GM03348 (cell line): ENCODE measurements around the gene GTF2E1.
"Not testable (repeated sequence)": the region's sequence is repeated elsewhere in the genome, so short reads cannot be mapped to it uniquely, and the experiment has no call there.

Experiments used
- DNase-seq: peaks from one replicate; pipeline ENCODE4 v3.0.0; 2012; ENCODE audit warnings: low spot score

GTF2E1 gene

GRCh38 chr3:120756061-120756460 lies 13.5 kb downstream of the GTF2E1 start:
- no peak for DNase-seq

- not testable (repeated sequence) for DNase-seq
Observed at GRCh38 chr3:120758551-120758950, 16.0 kb downstream of the GTF2E1 start.

DNA sequence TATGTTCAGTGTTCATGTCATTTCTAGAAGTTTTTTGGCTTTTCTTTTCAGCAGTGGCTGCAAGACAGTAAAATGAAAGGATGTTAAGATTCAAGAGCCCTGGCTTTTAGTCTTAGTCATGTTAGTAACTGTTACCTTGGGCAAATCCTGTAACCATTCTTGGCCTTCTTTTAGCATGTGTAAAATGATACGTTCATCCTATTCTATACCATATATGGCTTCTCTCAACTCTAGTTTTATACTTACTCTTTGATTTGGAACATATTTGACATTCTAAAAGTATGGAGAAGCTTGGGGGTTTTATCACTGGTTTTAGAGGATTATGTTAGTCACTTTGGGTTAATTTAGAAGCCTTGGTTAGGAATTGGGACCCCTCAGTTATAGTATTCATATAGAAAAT lies 20.1 kb downstream of the GTF2E1 start:
- no peak for DNase-seq

DNA sequence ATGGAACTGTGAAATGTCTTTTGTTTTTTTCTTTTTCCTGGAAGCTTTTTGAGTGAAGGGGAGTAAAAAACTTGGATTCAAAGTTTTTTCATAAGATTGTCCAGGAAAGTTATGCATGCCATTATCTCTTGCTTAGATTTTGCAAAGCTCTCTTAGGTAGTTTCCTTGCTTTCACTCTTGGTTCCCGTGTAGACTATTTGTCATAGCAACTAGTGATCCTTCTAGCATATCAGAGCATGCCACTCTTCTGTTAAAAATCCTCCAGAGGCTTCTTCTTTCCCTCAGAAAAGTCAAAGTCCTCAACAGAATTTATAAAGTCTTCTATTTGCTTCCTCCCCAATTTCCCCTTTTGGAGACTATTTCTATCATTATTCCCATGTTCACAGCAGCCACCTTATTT lies 21.1 kb downstream of the GTF2E1 start:
- DNase-seq: no peak

DNA sequence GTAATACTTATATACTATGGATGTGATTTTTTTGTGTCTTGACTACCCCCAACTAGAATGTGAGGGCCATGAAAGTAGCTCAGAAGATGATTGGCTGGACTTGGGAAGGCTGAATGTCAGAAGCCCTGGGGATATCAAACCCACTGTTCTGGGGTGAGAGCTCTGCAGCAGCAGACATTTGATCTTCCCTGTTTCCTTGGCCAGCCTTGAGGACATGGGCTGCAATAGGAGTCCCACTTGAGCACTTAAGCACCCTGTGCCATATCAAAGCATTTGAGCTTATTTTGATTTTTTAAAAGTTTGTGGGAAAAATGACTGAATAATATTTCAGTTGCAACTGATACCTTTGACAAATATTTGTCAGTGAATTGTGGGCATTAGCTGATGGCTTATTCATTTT lies 21.7 kb downstream of the GTF2E1 start:
- DNase-seq: no peak

- DNase-seq: no peak
Observed at GRCh38 chr3:120765830-120766493, 23.4 kb downstream of the GTF2E1 start.

GRCh38 chr3:120766576-120766975 lies 24.0 kb downstream of the GTF2E1 start:
- no peak for DNase-seq

GRCh38 chr3:120767106-120767505 lies 24.6 kb downstream of the GTF2E1 start:
- DNase-seq: no peak

GRCh38 chr3:120769436-120769835 lies 26.9 kb downstream of the GTF2E1 start:
- no peak for DNase-seq

DNA sequence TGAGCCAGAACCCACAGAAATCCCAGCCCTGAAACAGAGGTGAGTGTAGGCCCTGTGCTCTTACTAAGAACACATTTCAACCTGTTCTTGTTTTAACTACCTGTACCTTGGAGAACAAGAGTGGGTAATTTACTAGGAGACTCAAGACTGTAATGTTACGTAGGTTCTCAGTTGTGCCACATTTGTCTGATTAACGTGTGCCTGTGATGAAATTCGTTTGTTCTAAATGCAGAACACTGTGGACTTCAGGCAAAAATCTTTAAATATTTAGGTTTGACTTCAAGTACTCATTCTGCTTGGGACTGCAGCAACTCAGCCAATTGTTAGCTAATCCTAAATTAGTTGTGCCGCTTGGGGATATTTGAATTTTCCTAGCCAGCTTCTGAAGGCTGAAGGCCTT lies 28.3 kb downstream of the GTF2E1 start:
- no peak for DNase-seq

DNA sequence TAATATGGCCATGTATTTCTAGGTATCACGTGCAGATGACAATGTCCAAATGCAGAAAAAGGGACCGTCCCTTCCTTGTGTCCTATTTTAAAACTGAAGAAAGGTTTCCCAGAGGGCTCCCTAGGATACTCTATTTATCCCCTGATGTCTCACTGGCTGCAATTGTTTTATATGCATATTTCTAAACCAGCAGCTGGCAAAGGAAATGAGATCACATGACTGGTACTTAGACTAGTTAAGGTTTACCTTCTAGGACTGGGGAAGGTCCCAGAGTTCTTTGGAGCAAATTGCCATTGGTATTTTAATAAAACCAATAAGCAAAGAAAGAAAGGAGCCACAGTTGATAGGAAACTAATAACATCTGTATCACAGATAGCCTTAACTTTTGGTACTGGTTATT lies 29.5 kb downstream of the GTF2E1 start:
- DNase-seq: no peak

- DNase-seq: no peak
Observed at GRCh38 chr3:120773932-120774331, 31.4 kb downstream of the GTF2E1 start.

GRCh38 chr3:120775411-120775810 lies 32.9 kb downstream of the GTF2E1 start:
- no peak for DNase-seq

GRCh38 chr3:120778776-120779175 lies 36.2 kb downstream of the GTF2E1 start:
- DNase-seq: no peak

GRCh38 chr3:120780977-120781376 lies 38.4 kb downstream of the GTF2E1 start:
- DNase-seq: peak; percentile 54

GRCh38 chr3:120785832-120786231 lies 43.3 kb downstream of the GTF2E1 start:
- DNase-seq: peak; percentile 37

- no peak for DNase-seq
Observed at GRCh38 chr3:120791010-120791409, 48.5 kb downstream of the GTF2E1 start.

GRCh38 chr3:120791913-120792312 lies 49.4 kb downstream of the GTF2E1 start:
- DNase-seq: peak; percentile 32

DNA sequence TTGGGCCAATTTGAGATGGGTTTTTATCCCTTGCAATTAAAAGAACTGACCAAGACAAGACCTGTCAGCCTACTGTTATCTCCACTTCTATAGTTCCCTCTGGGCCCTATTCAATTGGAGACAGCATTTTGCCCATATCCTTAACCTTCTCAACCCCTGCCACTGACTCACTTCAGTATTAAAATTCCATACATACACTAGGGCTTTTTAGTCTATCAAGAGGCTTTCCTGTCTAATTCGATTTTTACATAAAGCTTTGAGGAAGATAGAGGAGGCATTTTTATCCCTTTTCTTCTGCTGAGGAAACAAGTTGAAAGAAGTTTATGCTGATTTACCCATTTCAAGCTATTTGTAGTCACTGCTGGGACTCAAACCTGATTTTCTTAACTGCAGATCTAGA lies 51.1 kb downstream of the GTF2E1 start:
- no peak for DNase-seq

- DNase-seq: peak; percentile 70
Observed at GRCh38 chr3:120795017-120795648, 52.6 kb downstream of the GTF2E1 start.

DNA sequence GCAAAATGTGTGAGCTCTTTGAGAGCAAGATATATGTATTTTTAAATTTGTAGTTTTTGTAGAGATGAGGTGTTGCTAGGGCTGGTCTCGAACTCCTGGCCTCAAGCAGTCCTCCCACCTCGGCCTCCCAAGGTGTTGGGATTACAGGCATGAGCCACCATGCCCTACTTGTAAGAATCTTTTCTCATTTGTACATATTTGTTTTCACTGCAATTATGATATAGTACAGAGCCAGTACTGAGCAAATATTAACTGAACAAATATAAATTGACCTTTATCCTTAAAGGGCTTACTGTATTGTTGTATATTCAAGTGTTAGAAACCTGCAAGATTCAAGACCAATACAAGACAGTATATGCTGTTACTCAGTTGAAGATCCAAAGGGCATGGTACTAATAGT lies 53.4 kb downstream of the GTF2E1 start:
- DNase-seq: no peak

DNA sequence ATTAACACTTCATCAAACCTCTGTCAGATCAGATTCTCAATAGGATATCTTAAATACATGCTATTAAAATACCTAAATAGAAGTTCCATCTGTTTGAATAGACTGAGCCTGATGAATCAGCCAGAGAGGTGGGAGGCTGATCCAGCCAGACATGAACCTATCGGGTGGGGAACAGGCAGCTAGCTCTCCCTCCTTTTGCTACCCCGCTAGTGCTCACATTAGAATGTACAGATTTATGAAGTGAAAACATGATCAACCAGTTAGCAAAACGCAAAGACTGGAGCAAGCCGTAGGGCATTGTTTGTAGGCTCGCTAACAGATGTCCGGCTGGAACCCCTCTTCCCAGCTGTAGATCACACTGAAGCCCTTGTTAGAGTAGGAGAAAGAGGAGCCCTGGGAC lies 54.4 kb downstream of the GTF2E1 start:
- no peak for DNase-seq

DNA sequence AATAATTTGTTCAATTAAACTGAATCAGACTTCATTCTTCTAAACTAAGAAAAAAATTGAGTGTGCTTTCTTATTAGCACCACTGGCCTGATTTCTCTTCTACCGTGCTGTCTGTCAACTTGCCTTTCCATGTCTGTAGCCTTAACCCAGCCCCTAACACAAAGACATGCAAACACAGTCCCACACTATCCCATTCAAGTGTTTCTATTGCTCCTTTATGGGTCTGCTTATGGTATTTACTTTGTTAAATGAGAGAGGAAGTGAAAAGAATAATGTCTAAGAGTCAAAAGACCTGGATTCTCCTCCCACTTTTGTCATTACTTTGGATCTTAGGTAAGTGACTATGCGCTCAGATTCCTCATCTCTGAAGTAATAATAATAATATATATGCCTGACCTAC lies 55.3 kb downstream of the GTF2E1 start:
- no peak for DNase-seq

GRCh38 chr3:120798346-120798745 lies 55.8 kb downstream of the GTF2E1 start:
- DNase-seq: no peak
